H1 (cell line): ENCODE data around the gene FGF14. TPM values are rescaled to one million over a fixed set of nuclear protein-coding genes. Genes with fewer than 3 reads are reported as not detected.

Source experiments
- CTCF ChIA-PET: fragments of 300-600 bp; sonication (Branson Sonifier 250); formaldehyde crosslinking; loops from one replicate; lab custom pipeline; 2021; ENCODE audit not compliant: partially characterized antibody; lab: Charles Lee
- POLR2A ChIA-PET: fragments of 300-600 bp; sonication (Branson Sonifier 250); formaldehyde crosslinking; loops from one replicate; lab custom pipeline; 2021; ENCODE audit warnings: inconsistent platforms; ENCODE audit not compliant: partially characterized antibody; lab: Charles Lee
- DNase-seq, 2 experiments: peaks; one replicate each; pipeline versions ENCODE4 v3.0.0 to v3.0.0-alpha.2; 2010 to 2022; ENCODE audit warnings: low spot score in 2 of 2, low read depth in 1 of 2, mixed read lengths in 1 of 2
- FAIRE-seq: peaks from 2 replicates; lab custom pipeline; 2011; peaks lifted over from hg19 to GRCh38; lab: Jason Lieb, UNC
- H2AFZ ChIP-seq: 2 replicates; pipeline ENCODE4 v1.8.1; 2012; ENCODE audit warnings: low read length, inconsistent platforms
- H2AK5ac ChIP-seq: 2 replicates; pipeline ENCODE4 v1.6.1; 2013; ENCODE audit warnings: low read depth, low read length
- H2BK120ac ChIP-seq: replicated peaks from 2 replicates; pipeline ENCODE3; 2013; ENCODE audit warnings: low read depth, low read length, inconsistent platforms
- H2BK12ac ChIP-seq: 2 replicates; pipeline ENCODE4 v1.6.1; 2013; ENCODE audit warnings: low read depth, low read length
- H2BK15ac ChIP-seq: 2 replicates; pipeline ENCODE4 v1.6.1; 2013; ENCODE audit warnings: low read length
- H2BK20ac ChIP-seq: 2 replicates; pipeline ENCODE4 v1.6.1; 2013; ENCODE audit warnings: low read length
- H2BK5ac ChIP-seq: 2 replicates; pipeline ENCODE4 v1.6.1; 2013; ENCODE audit warnings: low read depth, low read length
- H3K14ac ChIP-seq: 2 replicates; pipeline ENCODE4 v1.6.1; 2013; ENCODE audit warnings: inconsistent platforms; ENCODE audit not compliant: insufficient read length
- H3K18ac ChIP-seq: 2 replicates; pipeline ENCODE4 v1.6.1; 2013; ENCODE audit warnings: low read length; ENCODE audit errors: extremely low read depth
- H3K23ac ChIP-seq: 2 replicates; pipeline ENCODE4 v1.6.1; 2013; ENCODE audit warnings: inconsistent platforms; ENCODE audit not compliant: insufficient read length
- H3K23me2 ChIP-seq: 2 replicates; pipeline ENCODE4 v1.6.1; 2013; ENCODE audit warnings: low read depth, low read length
- H3K27ac ChIP-seq: 2 replicates; pipeline ENCODE4 v1.6.1; 2011; ENCODE audit warnings: low read depth, low read length, inconsistent platforms
- H3K27me3 ChIP-seq, 4 experiments: replicated peaks in 1 of 4; 1 replicate in 1 of 4; 2 replicates in 3 of 4; pipeline versions ENCODE4 v1.6.1 to v1.8.1; 2011 to 2013; ENCODE audit warnings: low read length in 3 of 4, mild to moderate bottlenecking in 3 of 4, inconsistent platforms in 2 of 4, mixed read lengths in 2 of 4, moderate library complexity in 1 of 4; ENCODE audit not compliant: control insufficient read depth in 3 of 4, insufficient read depth in 3 of 4; ENCODE audit errors: extremely low read depth in 1 of 4
- H3K36me3 ChIP-seq, 4 experiments: 2 replicates each; pipeline versions ENCODE4 v1.6.1 to v1.8.1; 2011 to 2013; ENCODE audit warnings: mild to moderate bottlenecking in 4 of 4, low read length in 3 of 4, moderate library complexity in 2 of 4, control low read depth in 1 of 4, inconsistent platforms in 1 of 4; ENCODE audit not compliant: insufficient read depth in 4 of 4, control insufficient read depth in 2 of 4
- H3K4ac ChIP-seq: replicated peaks from 2 replicates; pipeline ENCODE3; 2013; ENCODE audit warnings: low read length, low read depth, mixed read lengths, inconsistent platforms; ENCODE audit not compliant: insufficient read length
- H3K4me1 ChIP-seq, 4 experiments: replicated peaks in 1 of 4; 1 replicate in 1 of 4; 2 replicates in 3 of 4; pipeline versions ENCODE4 v1.6.1 to v1.8.1; 2011 to 2013; ENCODE audit warnings: low read length in 3 of 4, inconsistent platforms in 2 of 4, mixed read lengths in 1 of 4; ENCODE audit not compliant: insufficient read depth in 4 of 4, control insufficient read depth in 3 of 4
- H3K4me2 ChIP-seq, 2 experiments: 2 replicates each; pipeline versions ENCODE4 v1.6.1 to v1.8.1; 2011 to 2013; ENCODE audit warnings: low read depth in 2 of 2, low read length in 2 of 2, control low read depth in 1 of 2, inconsistent platforms in 1 of 2, mild to moderate bottlenecking in 1 of 2; ENCODE audit not compliant: insufficient read depth in 1 of 2
- H3K4me3 ChIP-seq, 4 experiments: fragments of 200-600, 300-600 bp in 1 of 4; sonication (generic), shearing (Covaris generic), sonication (Bioruptor Twin) in 1 of 4; 2 replicates each; pipeline versions ENCODE4 v1.5.1 to v1.8.1; 2011 to 2016; ENCODE audit warnings: low read length in 4 of 4, low read depth in 3 of 4, control low read depth in 2 of 4, inconsistent platforms in 2 of 4, mild to moderate bottlenecking in 2 of 4, mixed read lengths in 1 of 4, moderate library complexity in 1 of 4; ENCODE audit not compliant: insufficient read depth in 2 of 4; ENCODE audit errors: extremely low read depth in 1 of 4
- H3K56ac ChIP-seq: replicated peaks from 2 replicates; pipeline ENCODE3; 2013; ENCODE audit warnings: low read depth, mild to moderate bottlenecking, mixed read lengths, low read length, inconsistent platforms; ENCODE audit not compliant: insufficient read length
- H3K79me1 ChIP-seq: 2 replicates; pipeline ENCODE4 v1.6.1; 2013; ENCODE audit warnings: low read depth, low read length, control low read depth
- H3K79me2 ChIP-seq, 2 experiments: 2 replicates each; pipeline versions ENCODE4 v1.6.1 to v1.8.1; 2012 to 2013; ENCODE audit warnings: low read length in 2 of 2, mild to moderate bottlenecking in 2 of 2, inconsistent platforms in 1 of 2; ENCODE audit not compliant: insufficient read depth in 2 of 2, control insufficient read depth in 1 of 2
- H3K9ac ChIP-seq, 4 experiments: replicated peaks in 1 of 4; 1 replicate in 1 of 4; 2 replicates in 3 of 4; pipeline versions ENCODE4 v1.6.1 to v1.8.1; 2011 to 2013; ENCODE audit warnings: low read depth in 3 of 4, low read length in 3 of 4, control low read depth in 2 of 4, mild to moderate bottlenecking in 2 of 4, moderate library complexity in 2 of 4, inconsistent platforms in 1 of 4; ENCODE audit errors: extremely low read depth in 1 of 4
- H3K9me3 ChIP-seq, 2 experiments: 2 replicates each; pipeline versions ENCODE4 v1.6.1 to v1.8.1; 2012 to 2013; ENCODE audit warnings: mild to moderate bottlenecking in 2 of 2, moderate library complexity in 2 of 2, control low read depth in 1 of 2, inconsistent platforms in 1 of 2, low read depth in 1 of 2, low read length in 1 of 2, mixed read lengths in 1 of 2; ENCODE audit not compliant: insufficient read depth in 2 of 2
- H4K20me1 ChIP-seq, 2 experiments: replicated peaks in 1 of 2; 2 replicates each; pipeline versions ENCODE3 to v1.8.1; 2011 to 2013; ENCODE audit warnings: inconsistent platforms in 2 of 2, low read length in 2 of 2, mild to moderate bottlenecking in 1 of 2; ENCODE audit not compliant: insufficient read depth in 2 of 2, control insufficient read depth in 1 of 2
- H4K5ac ChIP-seq: 2 replicates; pipeline ENCODE4 v1.6.1; 2013; ENCODE audit warnings: low read length, low read depth, mixed read lengths, inconsistent platforms; ENCODE audit not compliant: insufficient read length
- H4K8ac ChIP-seq: 2 replicates; pipeline ENCODE4 v1.8.0; 2013; ENCODE audit warnings: mild to moderate bottlenecking, moderate library complexity, low read length, inconsistent platforms; ENCODE audit not compliant: insufficient read depth; ENCODE audit errors: extremely low read depth
- H4K91ac ChIP-seq: replicated peaks from 2 replicates; pipeline ENCODE3; 2013; ENCODE audit warnings: low read length, mixed read lengths, inconsistent platforms; ENCODE audit not compliant: insufficient read length
- ASH2L ChIP-seq: fragments of 200-600, 300-600 bp; sonication (generic); IDR thresholded peaks from one replicate; pipeline ENCODE4 v1.7.1; 2017; ENCODE audit warnings: low read length
- BACH1 ChIP-seq: IDR thresholded peaks from 2 replicates; pipeline ENCODE4 v1.6.1; 2012; ENCODE audit warnings: low read length, improper control_type of control experiment
- CBX8 ChIP-seq: fragments of 300-800, 300-1000 bp; sonication (generic); IDR thresholded peaks from 2 replicates; pipeline ENCODE4 v1.7.1; 2016; ENCODE audit warnings: low read depth, low read length, borderline replicate concordance
- CTBP2 ChIP-seq: IDR thresholded peaks from 2 replicates; pipeline ENCODE4 v1.7.0; 2011; ENCODE audit warnings: borderline replicate concordance, mild to moderate bottlenecking, moderate library complexity, mixed read lengths, low read length; ENCODE audit not compliant: insufficient read depth, insufficient read length
- KDM5A ChIP-seq: fragments of 200-600 bp; IDR thresholded peaks from 2 replicates; pipeline ENCODE4 v1.7.1; 2012; ENCODE audit warnings: mild to moderate bottlenecking, low read length, inconsistent platforms, mixed read lengths
- MAFK ChIP-seq: IDR thresholded peaks from 2 replicates; pipeline ENCODE4 v1.6.1; 2012; ENCODE audit warnings: low read depth, mild to moderate bottlenecking, improper control_type of control experiment, low read length
- NANOG ChIP-seq: IDR thresholded peaks from 2 replicates; pipeline ENCODE4 v1.6.1; 2011; ENCODE audit warnings: low read length, low read depth, mild to moderate bottlenecking, inconsistent platforms; ENCODE audit not compliant: insufficient read depth, poor library complexity, severe bottlenecking
- POLR2AphosphoS5 ChIP-seq: IDR thresholded peaks from 2 replicates; pipeline ENCODE4 v1.6.1; 2011; ENCODE audit warnings: low read depth, low read length
- RNF2 ChIP-seq: fragments of 200-900, 300-1000 bp; sonication (generic); IDR thresholded peaks from 2 replicates; pipeline ENCODE4 v1.7.1; 2016; ENCODE audit warnings: borderline replicate concordance, low read depth, mild to moderate bottlenecking, antibody characterized with exemption, low read length; ENCODE audit not compliant: poor library complexity, severe bottlenecking; ENCODE audit errors: missing control alignments
- SP2 ChIP-seq: IDR thresholded peaks from 2 replicates; pipeline ENCODE4 v1.6.1; 2012; ENCODE audit warnings: mild to moderate bottlenecking, low read length, inconsistent platforms
- SRF ChIP-seq: IDR thresholded peaks from 2 replicates; pipeline ENCODE4 v1.6.1; 2011; ENCODE audit warnings: mild to moderate bottlenecking, low read depth, low read length, moderate library complexity
- TEAD4 ChIP-seq: IDR thresholded peaks from 2 replicates; pipeline ENCODE4 v1.6.1; 2012; ENCODE audit warnings: low read depth, low read length, inconsistent platforms, mixed read lengths
- WGBS, 2 experiments: shearing (Covaris generic) in 1 of 2; methylation state at CpG; one replicate each; pipeline versions ENCODE4 v1.1.6 to v1.1.7; 2013 to 2015; ENCODE audit warnings: low lambda C conversion rate in 2 of 2, mixed read lengths in 2 of 2, inconsistent platforms in 1 of 2, low coverage in 1 of 2, missing lambda C conversion rate in 1 of 2; ENCODE audit not compliant: insufficient replicate concordance in 2 of 2, insufficient coverage in 1 of 2, insufficient read length in 1 of 2; ENCODE audit errors: extremely low coverage in 1 of 2, missing lambda C conversion rate in 1 of 2; 5-methylcytosine and 5-hydroxymethylcytosine counted together
- polyA plus RNA-seq, 7 experiments: library from polyadenylated mRNA; depleted of rRNA in 3 of 7; stranded (reverse) in 5 of 7; unstranded in 2 of 7; fragments of >200 nt in 5 of 7; fragments of 200-250 nt in 2 of 7; gene quantifications; 1 replicate in 5 of 7; 2 replicates in 1 of 7; 4 replicates in 1 of 7; pipeline versions ENCODE4 v1.2.1 to v1.2.3, GENCODE V29; 2011 to 2013; ENCODE audit warnings: missing spikeins in 2 of 7, mixed read lengths in 2 of 7
- total RNA-seq: library from RNA; stranded (reverse); fragmentation: NEBNext Ultra II Directional; extraction: Animal tissue kit (Norgen Biotek cat#: 25700); gene quantifications from 2 replicates; pipeline ENCODE4 v1.2.1, GENCODE V29; 2021

Gene FGF14
- total and polyA plus RNA-seq, 2 of the 8 experiments (the other 6 are each of a cell fraction or from before 2014, with no cell fraction given): 0.05 to 0.58 TPM

DNA sequence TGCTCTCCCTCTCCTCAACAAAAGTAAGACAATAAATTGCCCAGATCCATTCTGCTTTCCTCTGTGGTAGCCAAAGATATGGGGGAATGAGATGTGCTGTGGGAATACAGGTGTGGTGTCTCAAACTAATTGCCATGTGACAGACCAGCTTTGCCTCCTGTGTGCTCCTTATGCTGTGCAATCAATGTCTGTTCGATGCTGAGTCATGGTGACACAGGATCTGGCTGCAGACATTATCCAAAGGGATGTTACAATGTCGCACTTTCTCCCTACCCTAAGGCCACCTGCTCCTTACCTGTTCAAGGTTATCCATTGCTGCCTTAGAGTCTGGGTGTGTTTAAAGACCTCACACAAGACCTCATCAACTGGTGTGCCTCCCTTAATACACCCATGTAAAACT lies 32.5 kb downstream of the FGF14 start:
- CTCF ChIA-PET: interaction anchor here (0.6 to 1.4 kb wide), 4 partner anchors 16 to 224 kb away, joined by 3 to 4 read pairs (median 3); no protein-coding TSS in a partner anchor
- Histone ChIP-seq H3K4me1 (no peaks in the 10 kb centered on the region), H2AK5ac (peak overlapping the region; percentile 7; the same call in 1 of the 2 replicates), H2AFZ (no peak overlapping the region), H3K4me3 (no peak overlapping the region), H4K20me1 (no peaks in the 10 kb centered on the region), H3K36me3 (no peaks in the 10 kb centered on the region), H4K91ac (no peak overlapping the region), H2BK5ac (no peak overlapping the region; the same call in 1 of the 2 replicates), H3K56ac (no peak overlapping the region), H3K9ac (no peak overlapping the region), H3K23ac (no peak overlapping the region), H3K23me2 (no peaks in the 10 kb centered on the region), H3K79me2 (no peaks in the 10 kb centered on the region), H2BK15ac (no peak overlapping the region), H3K4me2 (no peak overlapping the region), H4K5ac (no peak overlapping the region), H4K8ac (no peak overlapping the region), H3K27ac (no peak overlapping the region)
- FAIRE-seq (no peak), DNase-seq (no peak)
- TF ChIP-seq POLR2AphosphoS5: no peak
- peak; percentile 32; the same call in 1 of the 2 replicates for TF ChIP-seq MAFK
- no peak for TF ChIP-seq CTBP2
- TF ChIP-seq SP2: no peak
- peak; percentile 70 for TF ChIP-seq BACH1
- no peak for TF ChIP-seq CBX8
- no peak for TF ChIP-seq NANOG
- TF ChIP-seq TEAD4: no peak
- TF ChIP-seq KDM5A: no peak
- no peak for TF ChIP-seq RNF2
- no peak for TF ChIP-seq SRF
- no peak for TF ChIP-seq ASH2L
- TF ChIP-seq, all 59 proteins: peak for 2
- H2BK120ac ChIP-seq: no peak overlapping the region
- H3K14ac ChIP-seq: no peak overlapping the region
- POLR2A ChIA-PET: interaction anchor here (0.6 kb wide), 1 partner anchor 1489 kb away, joined by 3 read pairs; no protein-coding TSS in a partner anchor
- no peaks in the 10 kb centered on the region for H3K27me3 ChIP-seq
- no peaks in the 10 kb centered on the region for H3K9me3 ChIP-seq
- WGBS, 2 experiments: 91% methylated on average over 2 of the region's 2 CpGs; no CpG with 5 or more reads in 1 of the 2 experiments
- H3K18ac ChIP-seq: no peak overlapping the region
- no peak overlapping the region for H2BK20ac ChIP-seq
- no peak overlapping the region for H3K4ac ChIP-seq
- H2BK12ac ChIP-seq: peak overlapping the region; percentile 20; the same call in 1 of the 2 replicates
- H3K79me1 ChIP-seq: no peaks in the 10 kb centered on the region
